NOMO-1 treated with dmso at 0.1 percent for 144 hours (cell line): Measurements from ENCODE around the gene NCOA3.
A peak's percentile ranks its signal among the peaks of the same experiment; 100 is the strongest.
"Not testable (repeated sequence)": the region's sequence is repeated elsewhere in the genome, so short reads cannot be mapped to it uniquely, and the experiment has no call there.

Experiments used
- DNase-seq: peaks from one replicate; lab custom pipeline; 2025; ENCODE audit not compliant: unreplicated experiment; lab: John Stamatoyannopoulos, UW

The NCOA3 gene

DNA sequence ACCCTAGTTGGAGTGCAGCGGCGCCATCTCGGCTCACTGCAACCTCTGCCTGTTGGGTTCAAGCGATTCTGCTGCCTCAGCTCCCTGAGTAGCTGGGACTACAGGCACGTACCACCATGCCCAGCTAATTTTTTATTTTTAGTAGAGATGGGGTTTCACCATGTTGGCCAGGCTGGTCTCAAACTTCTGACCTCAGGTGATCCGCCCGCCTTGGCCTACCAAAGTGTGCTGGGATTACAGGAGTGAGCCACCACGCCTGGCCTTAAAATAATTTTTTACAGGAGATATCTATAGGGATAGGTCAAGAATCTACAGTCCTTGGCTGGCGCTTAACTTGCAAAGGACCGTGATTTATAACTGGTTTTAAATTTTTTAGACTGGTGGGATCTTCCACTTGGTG, 93.5 kb downstream of the NCOA3 start:
- DNase-seq = not testable (repeated sequence)

DNA sequence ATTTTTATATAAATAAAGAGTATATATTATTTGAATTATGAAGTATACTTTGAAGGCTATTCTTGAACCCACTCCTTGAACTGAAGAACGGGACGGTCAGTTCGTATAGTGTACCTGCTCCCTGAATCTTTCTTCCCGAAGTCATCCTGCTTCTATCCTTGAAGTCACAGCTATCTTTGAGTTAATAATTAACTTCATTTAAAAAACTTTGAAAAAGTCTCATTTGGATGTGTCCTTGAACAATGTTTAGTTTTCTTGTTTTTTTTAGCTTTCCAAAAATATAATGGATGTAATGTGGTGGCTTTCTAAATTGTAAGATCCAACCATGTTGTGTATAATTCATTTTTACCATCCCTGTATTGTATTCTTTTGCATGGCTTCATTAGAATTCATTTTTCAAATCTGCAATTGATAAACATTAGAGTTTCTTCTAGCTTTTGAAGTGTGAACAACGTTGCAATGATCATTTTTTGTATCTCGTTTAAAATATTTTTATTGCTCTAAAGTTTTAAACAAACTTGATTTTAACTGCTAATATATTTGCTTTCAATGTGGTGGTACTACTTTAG, 94.4 kb downstream of the NCOA3 start:
- DNase-seq = no peak

DNA sequence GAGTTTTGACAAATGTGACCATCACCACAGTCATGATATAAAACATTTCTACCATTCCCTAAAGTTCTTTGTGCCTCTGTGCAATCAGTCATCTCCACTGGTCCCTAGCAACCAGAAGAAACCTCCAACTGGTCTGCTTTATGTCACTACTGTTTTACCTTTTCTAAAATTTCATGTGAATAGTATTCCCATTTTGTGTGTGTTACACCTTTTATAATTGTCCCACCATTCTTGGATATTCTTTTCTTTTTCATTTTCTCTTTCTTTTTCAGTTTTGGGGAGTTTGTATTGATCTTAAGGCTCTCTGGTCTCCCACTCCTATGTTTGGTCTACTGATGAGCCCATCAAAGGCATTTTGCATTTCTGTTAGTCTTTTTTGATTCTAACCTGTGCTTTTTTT, 95.4 kb downstream of the NCOA3 start:
- no peak for DNase-seq

DNA sequence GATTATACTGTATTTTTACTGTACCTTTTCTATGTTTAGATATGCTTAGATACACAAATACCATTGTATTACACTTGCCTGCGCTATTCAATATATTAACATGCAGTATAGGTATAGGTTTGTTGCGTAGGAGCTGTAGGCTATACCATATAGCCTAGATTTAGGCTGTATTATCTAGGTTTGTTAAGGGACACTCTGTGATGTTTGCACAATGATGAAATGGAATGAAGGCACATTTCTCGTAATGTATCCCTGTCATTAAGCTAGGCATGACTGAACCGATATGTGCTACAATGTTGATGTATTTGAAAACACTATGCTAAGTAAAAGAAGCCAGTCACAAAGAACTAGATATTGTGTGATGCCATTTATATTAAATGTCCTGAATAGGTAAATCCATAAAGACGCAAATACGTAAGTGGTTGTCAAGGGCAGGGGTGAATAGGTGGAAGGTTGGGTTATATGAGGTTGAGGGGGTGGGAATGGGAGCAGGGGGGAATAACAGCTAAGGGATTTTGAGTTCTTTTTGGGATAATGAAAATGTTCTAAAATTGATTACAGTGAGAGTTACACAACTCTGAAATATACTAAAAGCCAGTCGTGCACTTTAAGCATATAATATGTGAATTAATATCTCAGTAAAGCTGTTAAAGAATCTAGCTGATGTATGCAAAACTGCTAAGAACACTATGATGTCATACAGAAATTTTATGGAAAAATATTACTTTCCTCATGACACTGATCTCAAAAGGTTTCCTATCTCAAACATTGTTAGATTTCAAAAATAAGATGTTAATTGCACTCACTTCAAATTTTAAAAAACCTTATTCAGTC, 97.4 kb downstream of the NCOA3 start:
- DNase-seq = no peak

DNA sequence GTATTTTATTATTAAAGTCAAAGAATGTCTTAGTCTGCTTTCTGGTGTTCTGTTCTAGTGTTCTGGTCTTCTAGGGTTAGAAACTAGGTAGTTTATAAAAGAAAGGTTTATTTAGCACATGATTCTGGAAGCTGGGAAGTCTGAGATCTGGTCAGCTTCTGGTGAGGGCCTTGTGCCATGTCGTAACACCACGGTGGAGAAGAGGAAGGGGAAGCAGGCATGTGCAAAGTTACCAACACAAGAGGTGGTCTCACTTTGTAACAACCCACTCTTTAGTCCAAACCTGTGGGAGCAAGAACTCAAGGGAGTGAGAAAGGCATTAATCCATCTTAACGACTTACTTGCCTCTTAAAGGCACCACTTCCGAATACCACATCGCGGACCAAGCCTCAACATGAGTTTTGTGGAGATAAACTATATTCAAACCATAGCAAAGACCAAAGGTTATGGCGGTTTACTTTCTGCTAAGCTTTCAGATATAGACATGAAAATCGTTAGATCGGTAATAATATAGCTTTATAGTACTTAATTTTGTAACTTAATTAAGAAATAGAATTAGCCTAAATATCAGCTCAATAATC, 99.4 kb downstream of the NCOA3 start:
- DNase-seq = no peak

DNA sequence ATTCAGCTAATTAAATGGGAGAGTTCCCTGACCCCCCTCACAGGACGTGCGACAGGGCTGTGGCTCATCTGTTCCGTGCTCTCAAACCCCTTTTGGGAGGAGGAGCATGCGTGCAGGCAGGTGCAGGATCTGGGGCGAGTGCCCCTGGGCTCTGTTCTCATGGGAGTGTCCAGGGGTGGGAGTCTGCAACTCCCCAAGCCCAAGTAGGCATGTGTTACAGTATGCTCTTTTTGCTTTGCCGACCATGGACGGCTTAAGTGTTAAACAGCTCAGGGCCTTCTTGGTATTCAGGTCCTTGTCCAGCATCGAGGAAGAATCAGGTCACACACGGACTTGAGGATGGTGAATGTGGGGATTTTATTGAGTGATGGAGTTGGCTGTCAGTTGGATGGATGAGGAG, 101.6 kb downstream of the NCOA3 start:
- no peak for DNase-seq

DNA sequence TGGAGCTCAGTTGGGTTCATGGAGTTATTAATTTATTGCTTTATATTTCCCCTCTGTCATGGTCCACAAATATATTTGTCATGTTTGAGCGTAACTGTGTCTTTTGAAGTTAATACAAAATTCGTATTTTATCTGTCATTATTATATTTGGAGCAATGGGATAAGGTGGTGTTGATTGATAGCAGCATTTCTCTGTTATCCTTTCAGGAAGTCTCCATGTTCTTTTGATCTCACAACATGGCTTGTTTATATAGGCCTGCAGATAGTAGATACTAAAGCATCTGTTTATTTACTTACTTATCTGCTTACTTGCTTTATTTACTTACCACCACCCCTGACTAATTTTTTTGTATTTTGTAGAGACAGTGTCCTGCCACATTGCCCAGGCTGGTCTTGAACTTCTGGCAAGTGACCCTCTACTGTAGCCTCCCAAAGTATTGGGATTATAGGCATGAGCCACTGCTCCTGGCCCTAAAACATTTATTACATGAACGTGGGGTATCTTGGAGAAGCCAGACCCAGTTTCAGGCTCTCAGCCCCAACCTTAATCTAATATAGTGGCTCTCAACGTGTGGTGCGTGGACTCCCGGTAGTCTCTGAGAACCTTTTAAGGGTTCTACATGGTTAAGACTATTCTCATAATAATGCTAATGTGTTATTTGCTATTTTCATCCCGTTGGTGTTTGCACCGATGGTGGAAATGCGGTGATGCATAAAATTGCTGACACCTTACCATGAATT, 104.2 kb downstream of the NCOA3 start:
- DNase-seq = no peak

DNA sequence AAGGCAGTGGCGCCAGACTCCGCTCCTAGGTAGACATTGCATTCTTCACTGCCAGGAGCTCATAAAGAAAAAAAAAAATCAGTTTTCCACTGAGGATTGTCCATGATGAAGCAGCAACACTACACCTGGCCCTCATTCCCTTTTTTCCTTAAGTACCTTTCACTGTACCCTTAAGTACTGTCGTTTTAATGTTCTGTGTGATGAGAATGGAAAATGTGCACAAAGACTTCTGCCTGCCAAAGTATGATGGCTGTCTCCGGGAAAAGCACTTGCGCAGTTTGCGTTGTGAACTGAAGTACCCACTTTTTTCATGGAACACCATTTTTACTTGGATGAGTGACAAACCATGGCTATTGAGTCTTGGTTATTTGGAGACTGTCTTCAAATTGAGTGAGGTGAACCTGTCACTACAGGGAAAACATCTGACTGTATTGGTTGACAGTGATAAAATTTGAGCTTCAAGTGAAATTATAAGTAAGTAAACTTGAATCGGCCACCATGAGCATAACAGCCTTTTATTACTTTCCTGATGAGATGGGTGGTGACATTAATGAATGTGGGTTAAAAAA, 104.8 kb downstream of the NCOA3 start:
- no peak for DNase-seq

DNA sequence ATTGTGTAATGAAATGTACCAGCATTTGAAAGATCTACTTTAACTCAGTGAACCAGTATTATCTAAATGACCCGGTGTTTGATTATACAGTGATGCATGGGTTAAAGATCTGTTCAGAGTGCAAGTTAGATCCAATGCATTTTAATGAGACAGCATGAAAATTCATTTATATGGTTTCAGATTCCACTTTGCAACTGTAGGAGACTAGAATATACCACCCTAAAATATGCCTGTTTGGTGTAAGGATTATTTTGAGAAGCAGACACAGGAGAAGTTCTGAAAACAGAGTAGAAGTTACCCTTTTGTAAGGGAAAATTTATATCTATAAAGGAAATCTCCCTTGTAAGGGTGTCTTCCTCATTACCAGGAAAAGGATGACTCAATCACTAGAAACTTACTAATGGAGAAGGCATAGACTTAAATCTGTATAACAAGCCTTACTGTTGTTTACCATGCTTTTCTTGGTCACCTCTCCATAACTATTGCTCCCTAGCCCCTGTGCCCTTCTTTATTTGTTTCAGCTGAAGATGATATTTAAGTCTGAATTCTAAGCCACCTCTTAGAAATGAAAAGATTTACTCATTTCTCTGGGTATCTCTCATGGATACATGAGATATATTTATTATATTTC, 105.4 kb downstream of the NCOA3 start:
- DNase-seq = no peak

DNA sequence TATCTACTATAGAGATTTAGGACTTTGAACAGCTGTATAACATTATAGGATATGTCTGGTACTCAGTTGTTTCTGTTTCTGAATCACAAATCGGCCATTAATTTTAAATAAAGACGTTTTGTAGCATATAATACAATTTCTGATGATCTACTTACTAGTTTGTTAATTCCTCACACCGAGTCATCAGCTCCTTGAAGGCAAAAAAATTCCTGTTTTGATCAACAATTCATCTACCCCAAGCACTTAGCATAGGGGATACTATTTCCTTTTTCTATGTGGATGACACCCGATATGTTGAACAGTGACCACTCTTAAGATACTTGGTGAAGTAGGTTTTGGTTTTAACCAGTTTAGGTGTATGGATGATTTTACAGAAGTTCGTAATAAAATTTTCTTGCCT, 107.3 kb downstream of the NCOA3 start:
- DNase-seq = no peak

DNA sequence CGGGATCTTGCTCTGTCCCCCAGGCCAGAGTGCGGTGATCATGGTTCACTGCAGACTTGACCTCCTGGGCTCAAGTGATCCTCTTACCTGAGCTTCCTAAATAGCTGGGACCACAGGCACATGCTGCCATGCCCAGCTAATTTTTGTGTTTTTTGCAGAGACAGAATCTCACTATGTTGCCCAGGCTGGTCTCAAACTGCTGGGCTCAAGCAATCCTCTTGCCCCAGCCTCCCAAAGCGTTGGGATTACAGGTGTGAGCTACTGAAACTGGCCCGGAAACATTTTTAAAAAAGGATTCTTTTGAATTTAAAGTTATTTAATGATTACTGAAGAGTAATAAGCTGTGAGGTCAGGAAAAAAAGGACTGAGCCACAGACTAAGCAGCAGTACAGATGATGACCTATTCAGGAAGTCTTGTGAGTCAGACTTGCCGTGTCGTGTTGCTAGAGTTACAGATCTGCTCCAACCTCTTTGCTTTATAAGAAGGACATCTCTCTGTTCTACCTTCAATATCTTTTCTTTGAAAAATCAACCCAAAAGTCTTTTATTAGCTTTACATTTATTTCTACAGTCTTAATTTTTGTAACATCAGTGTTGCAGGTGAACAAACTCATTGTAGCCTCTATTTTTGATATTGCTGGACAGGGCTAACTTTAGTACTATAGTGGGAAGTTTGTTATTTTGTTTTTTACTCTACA, 108.7 kb downstream of the NCOA3 start:
- no peak for DNase-seq

DNA sequence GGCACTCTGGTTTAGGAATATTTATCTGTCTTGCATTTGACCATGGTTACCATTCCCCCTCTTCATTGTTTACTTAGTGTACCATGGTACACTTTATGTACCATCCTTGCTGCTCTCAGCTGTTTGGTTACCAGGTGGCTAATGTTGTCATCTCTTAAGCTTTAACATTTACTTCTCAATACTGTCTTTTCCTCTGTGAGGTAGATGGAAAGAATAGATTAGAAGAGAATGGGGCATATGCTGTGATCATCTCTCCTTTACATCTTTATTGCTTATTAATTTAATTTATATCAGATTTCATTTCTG, 109.2 kb downstream of the NCOA3 start:
- no peak for DNase-seq

DNA sequence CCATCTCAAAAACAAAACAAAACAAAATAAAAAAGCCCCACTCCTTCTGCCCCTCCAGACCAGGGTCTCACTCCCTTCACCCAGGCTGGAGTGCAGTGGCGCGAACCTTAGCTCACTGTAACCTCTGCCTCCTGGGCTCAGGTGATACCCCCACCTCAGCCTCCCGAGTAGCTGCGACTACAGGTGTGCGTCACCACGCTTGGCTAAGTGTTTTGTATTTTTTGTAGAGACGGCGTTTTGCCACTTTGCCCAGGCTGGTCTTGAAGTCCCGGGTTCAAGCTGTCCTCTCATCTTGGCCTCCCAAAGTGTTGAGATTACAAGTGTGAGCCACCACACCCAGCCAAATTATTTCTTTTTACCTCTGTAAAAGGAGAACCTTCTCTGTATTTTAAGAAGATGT, 110.1 kb downstream of the NCOA3 start:
- no peak for DNase-seq

DNA sequence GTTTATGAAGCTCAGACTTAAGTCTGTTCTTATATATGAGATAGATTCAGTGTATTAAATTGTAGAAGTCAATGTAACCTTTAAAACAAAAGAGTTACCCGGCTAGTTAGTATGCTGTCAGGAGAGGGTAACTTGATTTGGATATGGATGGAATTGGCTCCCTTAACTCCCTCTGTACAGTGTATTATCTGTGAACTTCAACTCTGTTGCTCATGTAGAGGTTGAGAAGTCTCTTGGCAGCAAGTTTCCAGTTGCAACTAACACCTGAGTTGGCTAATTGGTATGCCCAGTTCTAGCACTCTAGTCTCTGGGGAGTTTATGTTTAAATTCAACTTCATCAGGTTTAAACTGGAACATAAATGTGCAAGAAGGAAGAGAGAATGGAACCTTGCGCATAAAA, 111.0 kb downstream of the NCOA3 start:
- no peak for DNase-seq

DNA sequence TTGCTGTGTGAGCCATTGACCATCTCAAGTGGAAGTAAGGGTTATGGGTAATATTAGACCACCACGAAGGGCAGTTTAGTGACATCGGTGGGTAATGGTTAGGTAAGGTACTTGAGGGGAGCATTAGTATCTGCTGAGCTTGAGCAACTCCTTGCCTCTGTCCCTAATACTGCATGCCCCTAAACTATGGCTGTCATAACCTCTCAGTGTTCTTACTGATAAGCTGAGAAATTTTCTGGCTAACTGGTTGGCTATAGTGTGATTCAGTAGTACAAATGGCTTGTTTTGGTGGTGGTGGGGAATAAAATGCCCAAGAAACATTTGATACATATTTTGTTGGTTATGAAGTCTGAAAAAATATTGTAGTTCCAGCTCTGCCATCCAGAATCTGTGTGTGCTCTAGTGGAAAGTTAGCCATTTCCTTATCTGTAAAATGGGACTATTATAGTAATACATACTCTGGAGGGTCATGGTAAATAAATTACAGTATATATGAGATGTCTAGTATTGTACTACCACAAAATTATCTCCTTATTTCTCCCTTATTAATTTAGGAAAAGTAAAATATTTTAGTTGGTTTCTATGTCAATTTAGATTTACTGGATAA, 113.1 kb downstream of the NCOA3 start:
- no peak for DNase-seq

DNA sequence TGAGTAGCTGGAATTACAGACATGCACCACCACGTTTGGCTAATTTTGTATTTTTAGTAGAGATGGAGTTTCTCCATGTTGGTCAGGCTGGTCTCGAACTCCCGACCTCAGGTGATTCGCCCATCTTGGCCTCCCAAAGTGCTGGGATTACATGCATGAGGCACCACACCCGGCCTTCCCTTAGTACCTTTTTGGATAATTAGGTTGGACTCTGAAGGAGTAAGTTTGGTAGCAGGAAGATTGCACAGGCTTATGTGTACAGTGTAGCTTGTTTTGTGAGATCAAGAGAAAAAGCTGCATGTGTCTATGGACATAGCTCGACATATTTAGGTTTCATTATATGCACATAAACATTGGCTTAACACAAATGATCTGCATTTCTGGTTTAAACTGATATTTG, 116.8 kb downstream of the NCOA3 start:
- no peak for DNase-seq

DNA sequence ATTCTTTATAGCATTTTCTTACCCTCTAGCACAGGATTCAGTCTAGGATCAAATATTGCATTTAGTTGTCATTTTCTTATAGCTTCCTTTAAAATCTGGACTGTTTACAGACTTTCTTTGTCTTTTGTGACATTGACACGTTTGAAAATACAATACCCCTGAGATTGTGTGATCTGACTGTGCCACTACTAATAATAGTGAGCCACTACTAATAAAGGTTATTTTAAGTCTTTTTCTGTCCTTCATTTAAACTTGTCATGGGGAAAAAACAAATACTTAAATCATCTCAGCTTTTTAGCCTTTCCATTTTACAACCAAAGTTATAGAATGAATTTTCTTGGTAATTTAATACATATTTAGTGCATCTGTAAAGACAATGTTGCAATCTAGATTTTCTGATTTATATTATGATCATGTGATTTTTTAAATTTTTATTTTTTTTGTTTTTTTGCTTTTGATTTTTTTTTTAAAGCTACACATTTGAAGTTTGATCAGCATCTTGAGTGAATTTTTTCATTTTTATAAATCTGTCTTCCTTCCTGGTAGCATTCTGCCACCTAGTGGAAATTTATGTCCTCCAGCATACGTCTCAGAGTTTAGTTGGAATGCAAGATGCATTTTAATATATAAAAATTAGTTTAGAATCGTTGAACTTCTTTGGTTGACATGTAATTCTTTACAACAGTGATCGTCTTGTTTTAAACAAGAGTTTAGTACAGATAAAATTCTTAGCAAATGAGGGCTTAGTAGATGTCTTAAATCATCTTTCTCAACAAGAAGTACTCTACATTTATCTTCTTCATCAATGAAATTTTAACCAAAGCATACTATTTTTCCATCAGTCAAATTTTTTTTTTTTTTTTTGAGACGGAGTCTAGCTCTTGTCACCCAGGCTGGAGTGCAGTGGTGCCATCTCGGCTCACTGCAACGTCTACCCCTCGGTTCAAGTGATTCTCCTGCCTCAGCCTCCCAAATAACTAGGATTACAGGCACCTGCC, 119.4 kb downstream of the NCOA3 start:
- peak; percentile 2 for DNase-seq

DNA sequence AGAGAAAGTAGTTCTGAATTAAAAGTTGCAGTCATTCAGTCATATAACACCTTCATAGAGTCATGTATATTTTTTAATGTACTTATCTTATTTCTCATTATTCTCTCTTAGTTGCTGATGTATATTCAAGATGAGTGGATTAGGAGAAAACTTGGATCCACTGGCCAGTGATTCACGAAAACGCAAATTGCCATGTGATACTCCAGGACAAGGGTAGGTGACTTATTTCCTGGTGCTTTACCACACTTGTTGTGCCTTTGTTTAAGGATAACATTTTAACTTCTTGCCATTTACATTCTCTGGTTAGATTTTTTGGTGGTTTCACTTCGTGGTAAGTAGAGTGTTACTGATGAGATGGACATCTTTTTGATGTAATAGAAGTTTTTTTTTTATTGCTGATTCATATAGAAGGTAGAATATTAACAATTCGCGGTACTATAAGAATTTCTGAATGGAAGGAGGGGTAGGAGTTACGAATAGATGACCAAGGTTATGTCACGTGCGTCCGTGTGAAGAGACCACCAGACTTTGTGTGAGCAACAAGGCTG, 120.5 kb downstream of the NCOA3 start:
- DNase-seq = no peak

DNA sequence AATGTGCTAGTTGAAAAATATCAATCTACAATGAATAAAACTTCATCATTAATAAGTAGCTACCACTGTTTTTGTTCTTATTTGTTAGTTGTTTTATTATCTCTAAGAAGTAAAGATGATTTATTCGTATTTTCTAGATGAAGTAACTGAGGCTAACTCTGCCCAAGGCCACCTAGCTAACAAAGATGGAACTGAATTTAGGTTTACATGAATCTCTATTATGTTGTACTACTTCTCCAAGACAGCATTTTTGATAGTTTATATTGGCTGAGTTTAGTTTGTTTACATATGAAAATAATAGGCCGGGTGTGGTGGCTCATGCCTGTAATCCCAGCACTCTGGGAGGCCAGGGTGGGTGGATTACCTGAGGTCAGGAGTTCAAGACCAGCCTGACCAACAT, 121.5 kb downstream of the NCOA3 start:
- DNase-seq = no peak
